HG03064 (cell line): ENCODE data around the gene SH2D3A.
"Not testable (repeated sequence)": the region's sequence is repeated elsewhere in the genome, so short reads cannot be mapped to it uniquely, and the experiment has no call there.

Experiments used
- ATAC-seq: cut with Tn5 transposase; IDR thresholded peaks from one replicate; pipeline ENCODE4 v1.9.1; 2021; ENCODE audit warnings: low read depth; ENCODE audit not compliant: unreplicated experiment

Gene SH2D3A

GRCh38 chr19:6790194-6791128 is 23.2 kb upstream of the SH2D3A start:
- ATAC-seq, result no peak

GRCh38 chr19:6788896-6789295 is 21.7 kb upstream of the SH2D3A start:
- no peak for ATAC-seq

DNA sequence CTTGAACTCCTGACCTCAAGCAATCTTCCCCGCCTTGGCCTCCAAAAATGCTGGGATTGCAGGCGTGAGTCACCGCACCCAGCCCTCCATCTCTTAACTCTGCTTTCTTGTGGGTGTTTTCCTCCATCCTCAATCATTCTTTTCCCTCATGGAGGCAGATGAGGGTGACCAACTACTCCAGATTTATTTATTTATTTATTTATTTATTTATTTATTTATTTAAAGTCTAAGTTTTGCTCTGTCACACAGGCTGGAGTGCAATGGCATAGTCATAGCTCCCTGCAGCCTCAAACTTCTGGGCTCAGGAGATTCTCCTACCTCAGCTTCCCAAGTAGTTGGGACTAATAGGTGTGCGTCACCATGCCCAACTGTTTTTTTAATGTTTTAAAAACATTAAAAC is 20.2 kb upstream of the SH2D3A start:
- ATAC-seq, result no peak

DNA sequence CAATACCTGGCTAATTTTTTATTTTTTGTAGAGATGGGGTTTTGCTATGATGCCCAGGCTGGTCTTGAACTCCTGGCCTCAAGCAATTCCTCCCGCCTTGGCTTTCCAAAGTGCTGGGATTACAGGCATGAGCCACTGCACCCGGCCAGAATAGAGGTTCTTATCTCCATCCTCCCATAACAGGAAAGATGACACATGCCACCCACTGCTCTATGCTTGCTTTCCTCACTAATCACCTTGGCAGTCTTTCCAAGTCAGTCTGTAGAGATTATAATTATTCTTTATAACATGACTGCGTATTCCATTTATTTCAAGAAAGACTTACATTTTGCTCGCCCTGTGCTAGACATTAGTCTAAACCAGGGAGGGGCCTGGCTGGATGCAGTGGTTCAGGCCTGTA is 12.0 kb upstream of the SH2D3A start:
- no peak for ATAC-seq

- no peak for ATAC-seq
These were observed 11.2 kb upstream of the SH2D3A start for GRCh38 chr19:6778386-6778785.

- ATAC-seq, result no peak
These were observed 10.2 kb upstream of the SH2D3A start for GRCh38 chr19:6777434-6777833.

DNA sequence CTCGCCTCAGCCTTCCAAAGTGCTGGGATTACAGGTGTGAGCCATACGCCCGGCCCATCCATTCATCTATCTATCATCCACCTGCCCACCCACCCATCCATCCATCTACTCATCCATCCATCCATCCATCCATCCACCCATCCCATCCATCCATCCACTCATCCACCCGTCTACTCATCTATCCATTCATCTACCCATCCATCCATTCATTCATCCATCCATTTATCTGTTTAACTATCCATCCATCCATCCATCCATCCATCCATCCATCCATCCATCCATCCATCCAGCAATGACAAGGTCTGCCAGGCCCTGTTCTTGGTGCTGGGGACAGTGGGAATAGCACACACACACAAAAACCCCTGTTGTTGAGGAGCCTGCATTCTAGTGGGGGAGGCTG is 9.8 kb upstream of the SH2D3A start:
- ATAC-seq, result no peak

DNA sequence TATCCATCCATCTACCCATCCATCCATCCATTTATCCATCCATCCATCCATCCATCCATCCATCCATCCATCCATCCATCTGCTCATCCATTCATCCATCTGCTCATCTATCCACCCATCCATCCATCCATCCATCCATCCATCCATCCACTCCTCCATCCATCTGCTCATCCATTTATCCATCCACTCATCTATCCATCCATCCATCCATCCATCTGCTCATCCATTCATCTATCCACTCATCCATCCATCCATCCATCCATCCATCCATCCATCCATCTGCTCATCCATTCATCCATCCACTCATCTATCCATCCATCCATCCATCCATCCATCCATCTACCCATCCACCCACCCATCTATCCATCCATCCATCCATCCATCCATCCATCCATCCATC is 8.8 kb upstream of the SH2D3A start:
- ATAC-seq, result not testable (repeated sequence)

DNA sequence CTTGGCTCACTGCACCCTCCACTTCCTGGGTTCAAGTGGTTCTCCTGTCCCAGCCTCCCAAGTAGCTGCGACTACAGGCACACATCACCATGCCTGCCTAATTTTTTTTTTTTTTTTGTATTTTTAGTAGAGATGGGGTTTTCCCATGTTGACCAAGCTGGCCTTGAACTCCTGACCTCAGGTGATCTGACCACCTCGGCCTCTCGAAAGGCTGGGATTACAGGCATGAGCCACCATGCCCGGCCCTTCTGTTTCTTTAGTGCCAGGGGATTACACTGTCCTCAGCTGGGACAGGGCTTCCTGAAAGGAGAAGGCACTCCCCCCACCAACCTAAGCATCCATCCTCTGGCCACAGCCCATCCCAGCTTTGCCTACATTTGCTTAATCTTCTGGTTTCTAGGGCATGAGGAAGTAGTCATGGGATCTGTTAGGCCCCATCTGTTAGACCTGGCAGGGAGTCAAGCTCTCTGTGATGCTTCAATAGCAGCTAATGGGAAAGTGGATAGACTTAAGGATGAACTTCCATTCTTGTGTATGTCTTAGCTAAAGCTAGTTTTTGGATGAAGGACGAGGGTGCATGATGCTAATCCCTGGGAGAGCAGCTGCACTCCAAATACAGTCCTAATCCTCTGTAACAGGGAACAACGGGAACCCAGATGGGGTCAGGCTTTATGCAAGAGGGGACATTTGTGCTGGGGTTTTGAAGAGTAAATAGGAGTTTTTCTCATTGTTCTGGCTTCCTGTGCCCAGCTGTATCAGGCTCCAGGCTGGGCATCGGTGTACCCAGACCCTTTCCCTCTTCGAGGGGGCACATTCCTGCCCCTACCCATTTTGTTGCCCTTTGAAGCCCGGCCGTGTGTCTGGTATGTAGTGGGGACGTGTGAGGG is 7.8 kb upstream of the SH2D3A start:
- ATAC-seq, result no peak

GRCh38 chr19:6773323-6773931 is 6.2 kb upstream of the SH2D3A start:
- no peak for ATAC-seq

DNA sequence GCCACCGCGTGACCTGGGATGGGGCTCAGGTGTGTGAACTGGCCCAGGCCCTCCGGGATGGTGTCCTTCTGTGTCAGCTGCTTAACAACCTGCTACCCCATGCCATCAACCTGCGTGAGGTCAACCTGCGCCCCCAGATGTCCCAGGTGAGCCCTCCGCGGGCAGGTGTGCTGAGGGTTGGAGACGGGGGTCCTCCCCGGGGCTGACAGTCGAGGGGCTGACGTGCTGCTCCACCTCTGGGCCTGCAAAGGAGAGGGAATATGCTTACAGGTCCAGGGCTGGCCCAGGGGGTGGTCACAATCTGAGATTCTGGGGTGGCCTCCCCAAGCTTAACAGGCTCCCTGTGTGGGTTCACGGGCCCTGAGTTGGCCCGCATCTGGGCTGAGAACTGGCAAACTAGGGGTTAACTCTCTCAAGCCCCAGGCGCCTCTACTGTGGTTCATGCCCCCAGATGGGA is 5.7 kb upstream of the SH2D3A start:
- ATAC-seq, result no peak

GRCh38 chr19:6772028-6772865 is 5.0 kb upstream of the SH2D3A start, which contains the start of gene VAV1:
VAV1 (plus strand) TSS chr19:6772708; CDS start chr19:6772808, 100 bp downstream.
- ATAC-seq, result no peak

DNA sequence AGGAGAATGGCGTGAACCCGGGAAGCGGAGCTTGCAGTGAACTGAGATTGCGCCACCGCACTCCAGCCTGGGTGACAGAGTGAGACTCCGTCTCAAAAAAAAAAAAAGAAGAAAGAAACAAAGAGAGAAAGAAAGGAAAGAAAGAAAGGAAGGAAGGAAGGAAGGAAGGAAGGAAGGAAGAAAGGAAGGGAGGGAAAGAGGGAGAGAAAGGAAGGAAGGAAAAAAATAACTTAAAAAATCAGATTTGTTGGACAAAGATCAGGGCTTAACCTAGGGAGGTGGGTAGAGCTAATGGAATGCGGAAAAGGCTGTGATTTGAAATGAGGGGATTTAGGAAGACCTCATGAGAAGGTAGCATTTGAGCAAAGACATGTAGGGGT is 4.4 kb upstream of the SH2D3A start:
- not testable (repeated sequence) for ATAC-seq

DNA sequence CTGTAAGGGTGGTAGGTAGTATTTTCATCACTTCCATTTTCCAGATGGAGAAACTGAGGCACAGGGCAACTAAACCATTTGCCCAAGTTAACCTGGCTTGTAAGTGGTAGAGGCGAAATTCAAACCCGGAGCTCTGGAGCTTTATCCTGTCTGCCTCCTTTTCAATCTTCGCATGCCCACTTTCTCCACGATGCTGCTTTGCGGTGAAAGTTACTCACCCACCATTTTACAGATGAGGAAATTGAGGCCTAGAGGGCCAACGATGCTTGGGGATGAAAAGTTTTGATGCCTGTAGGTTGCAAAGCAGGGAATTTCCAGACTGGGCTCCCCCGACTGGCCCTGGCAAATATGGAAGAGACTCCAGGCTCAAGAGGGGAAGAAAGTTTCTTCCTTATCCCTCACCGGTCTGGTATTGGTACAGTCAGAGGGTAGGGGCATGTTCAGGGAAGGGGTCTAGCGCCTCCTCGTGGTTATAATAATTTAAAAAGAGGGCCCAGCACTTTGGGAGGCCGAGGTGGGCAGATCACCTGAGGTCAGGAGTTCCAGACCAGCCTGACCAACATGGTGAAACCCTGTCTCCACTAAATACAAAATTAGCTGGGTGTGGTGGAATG is 1.9 kb upstream of the SH2D3A start:
- no peak for ATAC-seq

GRCh38 chr19:6768236-6768785 is 1.1 kb upstream of the SH2D3A start:
- ATAC-seq, result no peak

GRCh38 chr19:6767081-6767356 is 216 bp downstream of the SH2D3A start:
- ATAC-seq, result peak; percentile 29

DNA sequence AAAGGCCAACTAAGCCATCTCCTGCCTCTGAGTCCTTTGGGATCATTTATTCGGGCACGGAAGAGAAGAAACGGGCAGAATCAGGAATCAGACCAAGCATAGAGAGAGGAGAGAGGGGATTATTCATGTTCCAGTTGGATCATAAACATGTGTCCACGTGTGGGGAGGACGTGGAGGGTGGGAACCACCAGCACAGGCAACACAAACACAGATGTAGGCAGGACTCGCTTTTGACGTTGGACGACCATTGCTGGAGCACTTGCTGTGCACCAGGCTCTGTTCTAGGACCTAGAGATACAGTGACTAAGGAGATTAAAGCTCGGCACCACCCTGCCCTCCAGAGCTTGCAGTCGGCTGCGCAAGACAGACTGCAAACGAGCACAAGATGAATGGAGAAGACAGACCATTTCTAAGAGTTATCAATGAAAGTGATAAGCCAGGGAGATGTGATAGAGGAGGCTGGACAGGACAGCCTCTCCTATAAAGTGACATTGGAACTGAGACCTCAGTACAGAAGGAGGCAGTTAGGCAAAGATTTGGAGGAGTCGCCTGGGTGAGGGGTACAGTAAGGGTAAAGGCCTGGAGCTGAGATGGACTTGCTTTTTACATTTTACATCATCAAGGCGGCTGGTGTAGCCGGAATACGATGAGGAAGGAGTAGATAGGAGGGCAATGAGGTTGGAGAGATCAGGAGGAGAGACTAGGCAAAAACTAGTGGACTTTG is 716 bp downstream of the SH2D3A start:
- ATAC-seq, result no peak

DNA sequence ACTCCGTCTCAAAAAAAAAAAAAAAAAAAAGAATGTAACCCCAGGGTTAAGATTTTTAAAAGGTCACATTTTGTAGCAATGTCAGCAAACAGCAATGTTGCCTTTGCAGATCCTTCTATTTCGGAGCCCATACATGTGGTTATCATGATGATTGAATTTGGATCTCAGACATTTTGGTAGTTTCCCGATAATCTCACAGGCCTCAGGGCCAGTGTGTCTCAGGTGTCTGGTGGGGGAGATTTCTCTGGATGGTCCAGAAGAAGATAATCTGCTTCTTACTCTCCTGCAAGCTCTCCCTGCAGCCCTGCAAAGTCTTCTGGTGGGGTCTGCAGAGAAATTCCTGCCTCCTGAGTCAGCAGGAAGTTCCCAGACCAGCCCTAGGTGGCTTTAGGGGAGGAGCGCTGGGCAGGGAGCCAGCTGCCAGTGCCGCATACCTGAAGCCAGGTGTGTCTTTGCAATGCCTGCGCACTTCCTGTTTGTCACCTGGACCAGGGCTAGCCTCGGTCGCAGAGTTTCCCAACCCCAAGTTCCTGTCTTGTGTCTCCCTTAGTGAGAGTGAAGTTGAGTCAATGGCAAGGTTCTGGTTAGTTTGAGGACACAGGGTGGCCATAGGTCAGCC is 1.4 kb downstream of the SH2D3A start:
- ATAC-seq, result no peak
